Muscle of leg (tissue), 11 donors: ENCODE results near the gene DDX23. TPM values are rescaled to one million over a fixed set of nuclear protein-coding genes. Genes with fewer than 3 reads are reported as not detected.

Experiments
- DNase-seq: peaks from one replicate; pipeline ENCODE4 v3.0.0; 2013
- H3K27ac ChIP-seq: one replicate; pipeline ENCODE4 v1.5.1; 2013; ENCODE audit warnings: mild to moderate bottlenecking, low read length, control low read depth
- H3K27me3 ChIP-seq: one replicate; pipeline ENCODE4 v1.6.1; 2013; ENCODE audit warnings: low read length; ENCODE audit not compliant: control insufficient read depth, insufficient read depth
- H3K36me3 ChIP-seq: one replicate; pipeline ENCODE4 v1.6.1; 2013; ENCODE audit warnings: low read length; ENCODE audit not compliant: control insufficient read depth, insufficient read depth
- H3K4me1 ChIP-seq: one replicate; pipeline ENCODE4 v1.6.1; 2013; ENCODE audit warnings: low read length; ENCODE audit not compliant: control insufficient read depth, insufficient read depth
- H3K4me3 ChIP-seq: one replicate; pipeline ENCODE4 v1.5.1; 2013; ENCODE audit warnings: low read length, control low read depth
- H3K9me3 ChIP-seq: replicated peaks from 2 replicates; pipeline ENCODE4 v1.6.1; 2013; ENCODE audit warnings: low read depth, low read length; ENCODE audit not compliant: control insufficient read depth
- whole genome bisulfite sequencing: methylation state at CpG from one replicate; pipeline ENCODE4 v1.1.5; 2013; ENCODE audit warnings: missing lambda C conversion rate; ENCODE audit not compliant: insufficient coverage; 5-methylcytosine and 5-hydroxymethylcytosine counted together
- polyA plus RNA-seq, 8 donors: library from polyadenylated mRNA; unstranded; fragments of 120-200 nt; gene quantifications; one replicate each; pipeline versions ENCODE4 v1.2.1 to v1.2.3, GENCODE V29; 2013; ENCODE audit warnings: inconsistent platforms in 1 of 8, low replicate concordance in 1 of 8; ENCODE audit not compliant: insufficient read length in 8 of 8, insufficient read depth in 1 of 8
- total RNA-seq: library from RNA; stranded (reverse); fragments of 120-200 nt; gene quantifications from one replicate; pipeline ENCODE4 v1.2.4, GENCODE V29; 2013

The DDX23 gene
- total and polyA plus RNA-seq, 9 donors: 52.9 to 75.1 (median 62.6) TPM

DNA sequence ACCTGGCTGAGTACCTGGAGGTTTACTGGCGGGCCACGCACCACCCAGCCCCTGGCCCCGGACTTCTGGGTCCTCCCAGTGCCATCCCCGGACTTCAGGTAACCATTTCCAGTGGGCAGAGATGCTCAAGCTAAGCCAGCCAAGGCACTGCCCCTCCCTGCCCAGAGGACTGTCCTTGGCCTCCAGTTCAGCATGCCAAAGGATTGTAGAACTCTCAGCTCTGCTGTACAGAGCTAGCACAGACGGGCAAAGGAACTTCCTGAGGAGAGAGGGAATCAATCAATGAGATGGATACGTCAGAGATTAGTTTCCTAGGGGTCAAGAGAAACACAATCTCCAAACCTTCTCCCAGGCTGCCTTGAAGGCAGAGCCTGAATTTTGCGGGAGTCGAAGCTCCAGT lies 24.9 kb downstream of the DDX23 start:
- DNase-seq: no peak
- H3K36me3 ChIP-seq: peaks cover 79% of the 10 kb centered on the region
- H3K4me1 ChIP-seq: no peaks in the 10 kb centered on the region
- H3K4me3 ChIP-seq: no peak overlapping the region
- no peak overlapping the region for H3K27ac ChIP-seq
- WGBS: 81% methylated on average over 5 of the region's 8 CpGs
- H3K9me3 ChIP-seq: no peaks in the 10 kb centered on the region
- no peaks in the 10 kb centered on the region for H3K27me3 ChIP-seq

DNA sequence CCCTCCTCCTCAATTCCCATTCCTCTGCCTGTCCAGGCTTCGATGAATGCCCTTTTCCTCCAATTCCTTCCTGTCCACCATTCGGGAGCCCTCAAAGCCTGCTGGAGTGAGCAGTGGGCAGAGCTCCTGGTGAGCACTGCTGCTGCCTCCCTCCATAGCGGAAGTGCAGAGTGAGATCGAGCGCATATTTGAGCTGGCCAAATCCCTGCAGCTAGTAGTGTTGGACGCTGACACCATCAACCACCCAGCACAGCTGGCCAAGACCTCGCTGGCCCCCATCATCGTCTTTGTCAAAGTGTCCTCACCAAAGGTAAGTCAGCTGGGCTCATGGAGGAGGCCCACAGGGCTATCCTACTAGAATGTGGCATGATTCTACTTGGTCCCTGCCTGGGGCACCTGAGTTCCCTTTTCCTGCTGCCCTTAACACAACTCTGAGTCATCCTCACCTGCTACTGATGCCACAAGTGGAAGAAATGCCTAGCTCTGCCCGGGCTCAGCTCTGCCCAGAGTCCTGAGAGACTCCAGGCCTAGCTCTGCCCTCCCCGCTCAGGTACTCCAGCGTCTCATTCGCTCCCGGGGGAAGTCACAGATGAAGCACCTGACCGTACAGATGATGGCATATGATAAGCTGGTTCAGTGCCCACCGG lies 25.6 kb downstream of the DDX23 start:
- no peaks in the 10 kb centered on the region for H3K4me1 ChIP-seq
- no peaks in the 10 kb centered on the region for H3K27me3 ChIP-seq
- WGBS: 81% methylated on average over 12 of the region's 15 CpGs
- no peak for DNase-seq
- H3K36me3 ChIP-seq: peaks cover 72% of the 10 kb centered on the region
- H3K9me3 ChIP-seq: no peaks in the 10 kb centered on the region
- H3K27ac ChIP-seq: no peak overlapping the region
- no peak overlapping the region for H3K4me3 ChIP-seq

- peaks cover 5% of the 10 kb centered on the region for H3K4me1 ChIP-seq
- DNase-seq: no peak
- no peak overlapping the region for H3K27ac ChIP-seq
- 94% methylated on average over 3 of the region's 4 CpGs for WGBS
- peaks cover 57% of the 10 kb centered on the region for H3K36me3 ChIP-seq
- H3K27me3 ChIP-seq: no peaks in the 10 kb centered on the region
- no peak overlapping the region for H3K4me3 ChIP-seq
- H3K9me3 ChIP-seq: no peaks in the 10 kb centered on the region
These were observed 27.1 kb downstream of the DDX23 start for GRCh38 chr12:48824905-48825304.

DNA sequence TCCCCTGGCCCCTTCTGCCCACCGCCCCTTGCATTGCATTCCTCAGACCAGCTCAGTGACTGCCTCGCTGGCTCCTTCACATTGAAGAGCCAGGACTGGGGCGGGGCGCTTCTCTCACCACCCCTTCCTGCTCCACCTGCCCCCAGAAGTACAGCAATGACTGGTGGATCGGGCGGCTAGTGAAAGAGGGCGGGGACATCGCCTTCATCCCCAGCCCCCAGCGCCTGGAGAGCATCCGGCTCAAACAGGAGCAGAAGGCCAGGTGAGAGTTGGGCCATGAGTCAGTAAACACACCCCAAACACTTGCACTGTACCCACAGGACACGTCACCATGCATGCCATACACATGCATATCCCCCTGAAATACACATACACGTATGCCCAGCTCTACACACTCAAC lies 27.9 kb downstream of the DDX23 start:
- Histone ChIP-seq H3K27ac (no peak overlapping the region), H3K4me3 (no peak overlapping the region), H3K27me3 (peaks cover under 1% of the 10 kb centered on the region), H3K4me1 (peaks cover 10% of the 10 kb centered on the region), H3K36me3 (peaks cover 49% of the 10 kb centered on the region), H3K9me3 (no peaks in the 10 kb centered on the region)
- DNase-seq: no peak
- WGBS: 42% methylated on average over 7 of the region's 12 CpGs

DNA sequence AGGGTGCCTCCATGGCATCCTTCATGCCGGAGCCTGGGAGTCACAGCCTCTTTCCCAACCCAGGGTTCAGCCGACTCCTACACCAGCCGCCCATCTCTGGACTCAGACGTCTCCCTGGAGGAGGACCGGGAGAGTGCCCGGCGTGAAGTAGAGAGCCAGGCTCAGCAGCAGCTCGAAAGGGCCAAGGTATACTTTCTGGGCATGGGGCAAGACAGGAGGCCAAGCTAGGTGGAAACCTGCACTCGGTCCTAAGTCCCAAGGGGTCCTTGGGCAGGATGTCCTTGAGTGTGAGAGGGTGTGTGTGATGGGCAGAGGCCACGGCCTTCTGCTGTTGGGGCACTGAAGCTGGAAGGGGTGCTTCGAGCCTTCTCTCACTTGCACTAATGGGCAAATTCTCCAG lies 28.7 kb downstream of the DDX23 start:
- Histone ChIP-seq H3K4me3 (no peak overlapping the region), H3K27ac (no peak overlapping the region), H3K36me3 (peaks cover 41% of the 10 kb centered on the region), H3K4me1 (peaks cover 13% of the 10 kb centered on the region), H3K9me3 (no peaks in the 10 kb centered on the region), H3K27me3 (peaks cover 3% of the 10 kb centered on the region)
- no peak for DNase-seq
- whole genome bisulfite sequencing: 88% methylated on average over 9 of the region's 11 CpGs

GRCh38 chr12:48822711-48823110 lies 29.3 kb downstream of the DDX23 start:
- no peaks in the 10 kb centered on the region for H3K9me3 ChIP-seq
- DNase-seq: no peak
- peaks cover 8% of the 10 kb centered on the region for H3K27me3 ChIP-seq
- WGBS: no CpG with 5 or more reads among the region's 2 CpGs
- no peak overlapping the region for H3K27ac ChIP-seq
- H3K4me1 ChIP-seq: peaks cover 19% of the 10 kb centered on the region
- peaks cover 35% of the 10 kb centered on the region for H3K36me3 ChIP-seq
- no peak overlapping the region for H3K4me3 ChIP-seq

- no peaks in the 10 kb centered on the region for H3K9me3 ChIP-seq
- H3K36me3 ChIP-seq: peaks cover 30% of the 10 kb centered on the region
- DNase-seq: no peak
- WGBS: 94% methylated on average over 2 of the region's 5 CpGs
- no peak overlapping the region for H3K4me3 ChIP-seq
- no peak overlapping the region for H3K27ac ChIP-seq
- H3K4me1 ChIP-seq: peaks cover 21% of the 10 kb centered on the region
- peaks cover 12% of the 10 kb centered on the region for H3K27me3 ChIP-seq
These were observed 29.8 kb downstream of the DDX23 start for GRCh38 chr12:48822139-48822538.

- no peak overlapping the region for H3K4me3 ChIP-seq
- H3K36me3 ChIP-seq: peaks cover 13% of the 10 kb centered on the region
These were observed 31.8 kb downstream of the DDX23 start for GRCh38 chr12:48819986-48820725.

DNA sequence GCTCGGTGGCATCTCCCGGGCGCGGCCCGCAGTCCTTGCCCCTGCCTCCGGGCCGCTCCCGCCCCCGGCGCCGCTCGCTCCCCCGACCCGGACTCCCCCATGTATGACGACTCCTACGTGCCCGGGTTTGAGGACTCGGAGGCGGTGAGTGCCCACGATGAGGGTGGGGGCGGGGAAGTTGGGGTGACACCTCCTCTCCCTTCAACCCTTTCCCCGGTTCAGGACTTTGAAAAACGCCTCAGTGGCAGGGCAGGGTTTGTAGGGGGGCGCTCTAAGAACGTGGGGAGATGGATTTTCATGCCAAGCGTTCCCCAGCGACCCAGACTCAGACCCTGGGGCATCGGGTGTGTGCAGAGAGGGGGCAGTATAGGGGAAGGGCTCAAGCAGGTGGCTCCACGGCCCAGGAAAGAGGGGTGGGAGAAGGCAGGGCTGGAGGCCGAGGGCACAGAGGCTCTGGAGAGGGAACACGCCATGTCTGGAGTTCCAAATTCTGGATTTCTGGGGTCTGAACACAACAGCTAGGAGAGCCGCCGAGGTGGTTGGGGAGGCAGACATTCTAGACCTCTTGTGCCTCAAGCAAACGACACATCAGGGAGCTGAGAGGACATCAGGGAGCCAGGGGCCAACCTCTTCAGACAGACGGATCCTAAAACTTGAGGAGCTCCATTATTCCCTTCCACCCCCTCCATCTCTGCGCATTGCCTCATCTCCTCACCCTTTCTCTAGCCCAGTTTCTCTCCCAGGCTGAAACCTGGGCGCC lies 33.0 kb downstream of the DDX23 start:
- peak overlapping the region; percentile 63 for H3K4me3 ChIP-seq
- peaks cover 17% of the 10 kb centered on the region for H3K27me3 ChIP-seq
- H3K36me3 ChIP-seq: peaks cover 5% of the 10 kb centered on the region
- H3K4me1 ChIP-seq: peaks cover 39% of the 10 kb centered on the region
- no peak for DNase-seq
- H3K9me3 ChIP-seq: no peaks in the 10 kb centered on the region
- no peak overlapping the region for H3K27ac ChIP-seq
- 25% methylated on average over 14 of the region's 37 CpGs for WGBS

More at GRCh38 chr12:48819986-48820725, 31.8 kb downstream of the DDX23 start:
- H3K27ac ChIP-seq: no peak overlapping the region
- peaks cover 33% of the 10 kb centered on the region for H3K4me1 ChIP-seq
- no peaks in the 10 kb centered on the region for H3K9me3 ChIP-seq
- no peak for DNase-seq
- H3K27me3 ChIP-seq: peaks cover 15% of the 10 kb centered on the region
- WGBS: 64% methylated on average over 3 of the region's 5 CpGs
